Tibial nerve (tissue), 4 donors: ENCODE results near the gene PRRC2B. TPM values are rescaled to one million over a fixed set of nuclear protein-coding genes. Genes with fewer than 3 reads are reported as not detected.

Experiments used
- DNase-seq, 2 donors: peaks; one replicate each; pipeline ENCODE4 v3.0.0-alpha.2; 2019; ENCODE audit warnings: low spot score in 2 of 2
- H3K27ac ChIP-seq, 4 donors: fragments of 200-600 bp; sonication (generic) in 3 of 4; one replicate each; pipeline ENCODE4 v1.5.1; 2017 to 2019; ENCODE audit warnings: mild to moderate bottlenecking in 1 of 4
- H3K27me3 ChIP-seq, 2 donors: fragments of 200-600 bp; sonication (generic) in 1 of 2; one replicate each; pipeline versions ENCODE4 v1.5.1 to v1.6.0; 2017 to 2019
- H3K36me3 ChIP-seq, 3 donors: fragments of 200-600 bp; sonication (generic); one replicate each; pipeline ENCODE4 v1.5.1; 2018 to 2019
- H3K4me1 ChIP-seq, 4 donors: fragments of 200-600 bp; sonication (generic) in 3 of 4; one replicate each; pipeline ENCODE4 v1.5.1; 2017 to 2019
- H3K4me3 ChIP-seq, 4 donors: fragments of 200-600 bp; sonication (generic) in 3 of 4; one replicate each; pipeline ENCODE4 v1.5.1; 2017 to 2019; ENCODE audit warnings: mild to moderate bottlenecking in 1 of 4, moderate library complexity in 1 of 4
- H3K9me3 ChIP-seq, 4 donors: fragments of 200-600 bp; sonication (generic) in 3 of 4; one replicate each; pipeline ENCODE4 v1.5.1; 2017 to 2019
- EP300 ChIP-seq, 2 donors: sonication (generic); formaldehyde crosslinking; IDR thresholded peaks; one replicate each; pipeline ENCODE4 v1.6.1; 2017; ENCODE audit warnings: antibody characterized with exemption in 2 of 2, mild to moderate bottlenecking in 1 of 2
- POLR2A ChIP-seq, 2 donors: fragments of 450-650 bp; IDR thresholded peaks; one replicate each; pipeline ENCODE4 v1.6.1; 2017; ENCODE audit warnings: antibody characterized with exemption in 2 of 2, mild to moderate bottlenecking in 2 of 2, moderate library complexity in 2 of 2
- WGBS, 2 donors: methylation state at CpG; one replicate each; pipeline ENCODE4 v1.1.5; 2018; 5-methylcytosine and 5-hydroxymethylcytosine counted together
- total RNA-seq, 4 donors: library from RNA; depleted of rRNA; stranded (reverse); fragments of >200 nt; gene quantifications; one replicate each; pipeline ENCODE4 v1.1.0, GENCODE V29; 2016
- TF ChIP-seq, protein P1 (sequence below), 5 experiments: fragments of 200-600 bp in 3 of 5; fragments of 450-650 bp in 2 of 5; sonication (generic) in 3 of 5; IDR thresholded peaks; one replicate each; pipeline ENCODE4 v1.5.1; 2016 to 2019; ENCODE audit warnings: antibody characterized with exemption in 5 of 5, mild to moderate bottlenecking in 3 of 5, moderate library complexity in 2 of 5

The PRRC2B gene
- total RNA-seq, 4 donors from 2014 or later: 94.8 to 236 (median 174) TPM

GRCh38 chr9:131397100-131397790, 3.4 kb downstream of the PRRC2B start:
- no peaks in the 10 kb centered on the region for H3K36me3 ChIP-seq
- H3K27me3 ChIP-seq: no peaks in the 10 kb centered on the region
- no peak for DNase-seq
- H3K4me1 ChIP-seq: peaks cover 0 to 82% (median 60%) of the 10 kb centered on the region in 4 donors
- peak overlapping the region; percentile 12 to 99 (median 98) for H3K27ac ChIP-seq
- WGBS, 2 donors: 23 to 30% methylated on average over 8 of the region's 8 CpGs
- TF ChIP-seq EP300 (IDR thresholded peaks at IDR 0.05) (no peak), POLR2A (IDR thresholded peaks at IDR 0.05) (no peak)
- TF ChIP-seq, protein P1, sequence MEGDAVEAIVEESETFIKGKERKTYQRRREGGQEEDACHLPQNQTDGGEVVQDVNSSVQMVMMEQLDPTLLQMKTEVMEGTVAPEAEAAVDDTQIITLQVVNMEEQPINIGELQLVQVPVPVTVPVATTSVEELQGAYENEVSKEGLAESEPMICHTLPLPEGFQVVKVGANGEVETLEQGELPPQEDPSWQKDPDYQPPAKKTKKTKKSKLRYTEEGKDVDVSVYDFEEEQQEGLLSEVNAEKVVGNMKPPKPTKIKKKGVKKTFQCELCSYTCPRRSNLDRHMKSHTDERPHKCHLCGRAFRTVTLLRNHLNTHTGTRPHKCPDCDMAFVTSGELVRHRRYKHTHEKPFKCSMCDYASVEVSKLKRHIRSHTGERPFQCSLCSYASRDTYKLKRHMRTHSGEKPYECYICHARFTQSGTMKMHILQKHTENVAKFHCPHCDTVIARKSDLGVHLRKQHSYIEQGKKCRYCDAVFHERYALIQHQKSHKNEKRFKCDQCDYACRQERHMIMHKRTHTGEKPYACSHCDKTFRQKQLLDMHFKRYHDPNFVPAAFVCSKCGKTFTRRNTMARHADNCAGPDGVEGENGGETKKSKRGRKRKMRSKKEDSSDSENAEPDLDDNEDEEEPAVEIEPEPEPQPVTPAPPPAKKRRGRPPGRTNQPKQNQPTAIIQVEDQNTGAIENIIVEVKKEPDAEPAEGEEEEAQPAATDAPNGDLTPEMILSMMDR (IDR thresholded peaks at IDR 0.05): no peak
- peak overlapping the region in 2 of 4 donors; percentile 17 to 20 for H3K4me3 ChIP-seq
- no peaks in the 10 kb centered on the region for H3K9me3 ChIP-seq

DNA sequence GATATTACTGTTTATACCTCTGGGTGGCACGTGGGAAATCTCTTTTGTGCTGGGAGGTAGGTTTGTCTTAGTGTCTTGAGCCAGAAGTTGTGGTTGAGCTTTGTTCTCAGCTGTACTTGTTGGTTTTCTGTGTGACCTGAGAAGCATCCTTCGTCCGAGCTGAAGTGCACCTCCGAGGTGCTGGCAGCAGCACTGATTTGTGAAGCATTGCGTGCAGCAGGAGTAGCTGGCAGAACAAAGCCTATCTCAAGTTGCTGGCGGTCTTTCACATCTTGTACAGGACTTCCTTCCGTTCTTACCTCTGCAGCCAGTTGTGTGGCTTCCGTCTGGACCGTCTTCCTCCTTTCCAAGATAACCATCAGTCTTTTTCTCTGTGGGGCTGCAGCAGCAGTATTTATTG, 4.3 kb downstream of the PRRC2B start:
- TF ChIP-seq, protein P1 (IDR thresholded peaks at IDR 0.05): no peak
- no peak for TF ChIP-seq EP300 (IDR thresholded peaks at IDR 0.05)
- TF ChIP-seq POLR2A (IDR thresholded peaks at IDR 0.05): no peak
- Histone ChIP-seq H3K4me3 (no peak overlapping the region), H3K9me3 (no peaks in the 10 kb centered on the region), H3K27me3 (no peaks in the 10 kb centered on the region), H3K4me1 (peaks cover 0 to 87% (median 65%) of the 10 kb centered on the region in 4 donors), H3K27ac (peak overlapping the region in 2 of 4 donors; percentile 99), H3K36me3 (no peaks in the 10 kb centered on the region)
- WGBS, 2 donors: 50 to 55% methylated on average over 9 of the region's 9 CpGs
- no peak for DNase-seq

DNA sequence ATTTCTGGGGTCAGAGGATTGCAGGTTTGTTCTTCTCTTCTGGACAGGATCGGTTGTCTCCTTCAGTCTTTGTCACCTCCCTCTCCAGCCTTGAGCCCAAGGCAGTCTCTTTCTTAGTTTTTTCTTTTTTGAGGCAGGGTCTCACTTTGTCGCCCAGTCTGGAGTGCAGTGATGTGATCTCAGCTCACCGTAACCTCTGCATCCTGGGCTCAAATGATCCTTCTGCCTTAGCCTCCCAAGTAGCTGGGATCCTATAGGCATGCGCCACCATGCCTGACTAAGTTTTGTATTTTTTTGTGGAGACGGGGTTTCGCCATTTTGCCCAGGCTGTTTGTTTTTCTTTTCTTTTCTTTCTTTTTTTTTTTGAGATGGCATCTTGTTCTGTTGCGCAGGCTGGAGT, 6.1 kb downstream of the PRRC2B start:
- H3K27me3 ChIP-seq: no peaks in the 10 kb centered on the region
- no peak for DNase-seq
- no peak for TF ChIP-seq POLR2A (IDR thresholded peaks at IDR 0.05)
- TF ChIP-seq EP300 (IDR thresholded peaks at IDR 0.05): no peak
- TF ChIP-seq, protein P1 (IDR thresholded peaks at IDR 0.05): no peak
- no peaks in the 10 kb centered on the region for H3K36me3 ChIP-seq
- 83 to 84% methylated on average over 7 of the region's 7 CpGs for WGBS, 2 donors
- H3K9me3 ChIP-seq: no peaks in the 10 kb centered on the region
- H3K27ac ChIP-seq: peak overlapping the region in 1 of 4 donors; percentile 14
- H3K4me3 ChIP-seq: no peak overlapping the region
- H3K4me1 ChIP-seq: peaks cover 0 to 100% (median 81%) of the 10 kb centered on the region in 4 donors

DNA sequence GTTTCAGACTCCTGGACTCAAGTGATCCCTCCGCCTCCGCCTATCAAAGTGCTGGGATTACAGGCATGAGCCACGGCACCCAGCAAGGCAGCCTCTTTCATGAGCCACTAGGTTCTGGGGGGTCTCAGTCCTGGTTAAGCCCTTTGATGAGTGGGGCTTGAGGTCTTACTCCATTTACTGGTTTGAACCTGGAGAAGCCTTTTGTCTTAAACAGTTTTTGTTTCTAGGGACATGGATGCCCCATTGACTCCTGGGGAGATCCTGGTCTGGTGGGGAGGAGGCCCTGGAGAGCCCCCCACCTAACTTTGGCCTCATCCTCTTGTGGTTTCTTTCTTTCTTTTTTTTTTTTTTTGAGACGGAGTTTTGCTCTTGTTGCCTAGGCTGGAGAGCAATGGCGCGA, 6.7 kb downstream of the PRRC2B start:
- no peaks in the 10 kb centered on the region for H3K36me3 ChIP-seq

DNA sequence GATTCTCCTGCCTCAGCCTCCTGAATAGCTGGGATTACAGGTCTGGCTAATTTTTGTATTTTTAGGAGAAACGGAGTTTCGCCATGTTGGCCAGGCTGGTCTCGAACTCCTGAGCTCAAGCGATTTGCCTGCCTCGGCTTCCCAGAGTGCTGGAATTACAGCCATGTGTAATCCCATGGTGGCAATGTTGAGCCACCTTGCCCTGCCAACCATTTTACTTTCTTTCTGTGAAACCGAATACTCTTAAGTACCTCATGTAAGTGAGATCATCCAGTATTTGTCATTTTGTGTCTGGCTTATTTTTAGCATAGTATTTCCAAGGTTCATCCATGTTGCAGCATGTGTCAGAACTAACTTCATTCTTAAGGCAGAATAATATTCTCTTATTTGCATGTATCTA, 8.2 kb downstream of the PRRC2B start:
- DNase-seq: no peak
- peak overlapping the region in 1 of 4 donors; percentile 11 for H3K4me3 ChIP-seq

More for the DNA sequence above, 6.7 kb downstream of the PRRC2B start:
- no peak overlapping the region for H3K4me3 ChIP-seq
- DNase-seq: no peak
- no peaks in the 10 kb centered on the region for H3K27me3 ChIP-seq
- TF ChIP-seq POLR2A (IDR thresholded peaks at IDR 0.05) (no peak), EP300 (IDR thresholded peaks at IDR 0.05) (no peak)
- TF ChIP-seq, protein P1 (IDR thresholded peaks at IDR 0.05): no peak
- no peaks in the 10 kb centered on the region for H3K9me3 ChIP-seq
- peaks cover 0 to 100% (median 81%) of the 10 kb centered on the region in 4 donors for H3K4me1 ChIP-seq
- WGBS, 2 donors: 86 to 87% methylated on average over 6 of the region's 6 CpGs
- H3K27ac ChIP-seq: peak overlapping the region in 2 of 4 donors; percentile 83 to 90

More for the DNA sequence above, 8.2 kb downstream of the PRRC2B start:
- H3K4me1 ChIP-seq: peaks cover 0 to 100% (median 79%) of the 10 kb centered on the region in 4 donors
- H3K27ac ChIP-seq: peak overlapping the region in 3 of 4 donors; percentile 37 to 90 (median 83)
- no peak for TF ChIP-seq EP300 (IDR thresholded peaks at IDR 0.05)
- TF ChIP-seq, protein P1 (IDR thresholded peaks at IDR 0.05): no peak
- TF ChIP-seq POLR2A (IDR thresholded peaks at IDR 0.05): no peak
- 62 to 71% methylated on average over 6 of the region's 6 CpGs for WGBS, 2 donors
- no peaks in the 10 kb centered on the region for H3K9me3 ChIP-seq
- no peaks in the 10 kb centered on the region for H3K27me3 ChIP-seq
- H3K36me3 ChIP-seq: no peaks in the 10 kb centered on the region
